RCC 7860 (cell line): ENCODE data around the gene PUS10.

ENCODE experiments used
- DNase-seq: peaks from one replicate; pipeline ENCODE4 v3.0.0-alpha.2; 2015; ENCODE audit warnings: low spot score
- FAIRE-seq: peaks from 2 replicates; lab custom pipeline; 2012; peaks lifted over from hg19 to GRCh38; lab: Jason Lieb, UNC

Gene PUS10

DNA sequence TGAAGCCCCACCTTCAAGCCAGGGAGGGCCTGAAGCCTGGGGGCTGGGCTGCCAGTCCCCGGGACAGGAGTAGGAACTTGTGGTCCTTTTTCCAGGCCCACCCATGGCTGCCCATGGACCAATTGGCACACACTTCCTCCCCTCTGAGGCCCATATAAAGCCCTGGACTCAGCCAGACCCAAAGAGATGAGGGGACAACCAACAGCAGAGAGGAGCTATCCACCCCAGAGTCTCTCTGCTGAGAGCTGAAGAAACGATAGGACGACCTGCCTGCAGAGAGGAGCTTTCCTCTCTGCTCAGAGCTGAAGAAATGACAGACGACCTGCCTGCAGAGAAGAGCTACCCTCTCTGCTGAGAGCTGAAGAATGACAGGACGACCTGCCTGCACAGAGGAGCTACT lies 44.4 kb downstream of the PUS10 start:
- FAIRE-seq (no peak), DNase-seq (no peak)

DNA sequence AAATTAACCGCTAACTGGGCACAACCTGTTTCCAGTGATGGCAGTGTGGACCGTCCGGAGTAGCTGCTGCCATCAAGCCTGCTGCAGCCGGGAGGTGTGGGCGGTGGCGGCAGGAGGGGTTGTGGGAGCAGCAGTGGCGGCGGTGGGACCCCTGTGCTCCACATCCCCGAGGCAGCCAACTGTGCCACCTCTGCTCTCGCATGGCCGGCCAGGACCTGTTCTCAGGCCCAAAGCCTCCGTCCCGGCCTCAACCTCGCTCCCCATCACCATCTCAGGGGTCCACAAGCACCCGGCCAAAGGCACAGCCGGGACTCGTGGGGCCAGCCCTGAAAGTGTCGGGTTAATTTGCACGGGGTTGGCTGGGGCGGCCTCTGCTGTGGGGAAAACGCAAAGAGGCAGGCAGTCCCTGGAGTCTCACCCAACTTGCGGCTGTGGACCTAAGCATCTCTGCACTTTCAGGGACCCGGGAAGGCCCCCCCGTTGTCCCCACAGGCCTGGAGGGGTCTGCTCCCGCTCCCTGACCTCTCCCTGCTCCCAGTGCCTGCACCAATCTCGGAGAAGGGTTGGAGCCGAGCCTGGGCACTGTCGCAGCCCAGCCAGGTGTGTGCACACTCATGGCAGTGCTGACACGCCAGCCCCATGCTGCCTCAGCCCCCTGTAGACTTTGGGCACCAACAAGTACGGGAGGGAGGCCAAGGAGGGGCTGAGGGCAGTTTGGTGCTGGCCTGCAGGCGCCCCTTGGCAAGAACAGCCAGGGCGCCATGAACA lies 45.0 kb downstream of the PUS10 start:
- no peak for DNase-seq
- FAIRE-seq, result no peak

DNA sequence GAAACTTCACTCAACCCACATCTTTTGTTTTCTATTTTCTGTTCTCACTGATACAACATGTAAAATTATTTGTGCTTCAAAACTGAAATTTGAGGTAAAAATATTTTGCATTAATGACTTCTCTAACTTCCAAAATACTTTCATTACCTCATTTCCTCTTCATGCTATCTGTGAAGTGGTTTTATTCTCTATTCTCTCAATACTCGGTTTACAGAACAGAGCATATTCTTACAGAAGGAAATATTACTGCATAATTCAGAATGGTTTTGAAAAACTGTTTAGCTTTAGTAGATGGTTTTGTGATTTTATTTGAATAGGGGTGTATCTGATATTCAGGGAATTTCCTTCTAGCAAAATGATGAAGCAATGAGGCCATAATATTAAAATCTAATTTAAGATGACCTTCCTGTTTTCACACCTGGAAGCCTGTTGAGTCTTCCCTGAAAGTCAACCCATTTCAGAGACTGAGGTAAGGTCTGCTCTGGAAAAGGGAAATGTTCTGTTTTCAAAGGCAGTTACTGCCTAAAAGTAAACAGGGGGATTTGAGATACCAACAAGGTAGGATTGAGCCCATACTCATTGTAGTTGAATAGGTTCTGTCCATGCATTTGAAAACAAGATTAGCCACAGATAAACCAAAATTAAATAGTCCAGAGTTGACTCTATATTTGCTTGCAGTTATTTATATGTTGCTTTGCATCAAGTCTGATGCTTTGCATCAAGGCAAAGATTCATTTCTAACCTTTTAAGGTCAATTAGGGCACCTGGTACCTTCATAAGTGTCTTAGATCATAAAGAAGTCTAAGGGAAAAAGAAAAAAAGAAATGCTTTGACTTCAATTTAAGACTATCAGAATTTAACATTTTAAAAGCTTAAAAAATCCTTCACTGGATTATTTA lies 51.3 kb downstream of the PUS10 start:
- FAIRE-seq, result no peak
- no peak for DNase-seq

- DNase-seq (no peak), FAIRE-seq (no peak)
Observed at GRCh38 chr2:60965499-60965785, 52.6 kb downstream of the PUS10 start.

DNA sequence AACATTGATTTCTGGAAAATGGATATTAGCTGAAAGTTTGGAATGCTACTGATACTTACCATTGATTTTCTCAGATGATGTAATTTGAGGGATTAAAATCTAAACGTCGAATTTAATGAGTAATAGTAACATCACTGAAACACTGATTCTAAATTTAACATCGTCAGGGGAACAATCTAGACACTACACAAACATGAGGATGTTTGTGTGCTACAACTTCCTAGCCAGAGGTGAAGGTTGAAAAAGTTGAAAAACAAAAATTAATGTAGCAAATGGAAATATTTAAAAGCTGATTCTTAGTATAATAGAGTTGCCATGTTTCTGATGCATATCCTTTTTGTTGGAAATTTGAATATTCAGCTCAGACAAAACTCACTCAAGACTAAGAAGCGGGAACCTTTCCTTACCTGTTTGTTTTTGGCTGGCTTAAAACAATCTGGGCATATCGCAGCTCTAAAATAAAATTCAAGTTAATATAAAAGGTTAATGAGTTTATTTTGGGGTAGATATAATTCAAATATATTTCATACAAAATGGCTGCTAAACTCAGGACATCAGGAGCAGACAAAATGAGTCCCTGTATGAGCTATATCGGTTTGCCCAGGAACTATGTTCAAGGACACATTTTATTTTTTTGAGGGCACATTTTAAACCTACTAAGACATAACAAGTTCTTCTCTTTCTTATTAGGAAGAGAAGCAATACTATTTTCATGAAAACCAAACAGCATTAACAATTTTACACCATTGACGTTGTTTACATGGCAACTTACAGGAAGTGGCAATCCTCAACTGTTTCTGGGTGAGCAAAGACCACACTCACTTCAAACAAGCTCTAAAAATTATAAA lies 53.2 kb downstream of the PUS10 start:
- no peak for DNase-seq
- FAIRE-seq, result no peak

DNA sequence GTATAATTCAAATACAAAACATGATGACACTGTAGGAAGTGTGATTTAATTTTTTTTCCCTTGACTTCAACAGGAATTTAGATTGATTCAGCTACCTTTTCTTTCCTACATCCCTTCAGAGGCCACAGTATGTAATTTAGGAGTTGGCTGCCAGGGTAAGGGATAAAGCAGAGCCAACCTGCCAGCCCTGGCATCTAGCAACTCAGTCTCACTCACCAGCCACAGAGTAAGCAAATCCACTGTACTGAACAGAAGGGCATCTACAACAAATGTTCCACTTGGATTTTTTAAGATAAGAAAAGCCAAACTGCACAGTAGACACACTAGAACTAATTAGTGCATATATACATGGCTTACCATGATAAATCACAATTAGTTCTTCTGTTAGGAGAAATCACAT lies 54.9 kb downstream of the PUS10 start:
- FAIRE-seq (no peak), DNase-seq (no peak)

DNA sequence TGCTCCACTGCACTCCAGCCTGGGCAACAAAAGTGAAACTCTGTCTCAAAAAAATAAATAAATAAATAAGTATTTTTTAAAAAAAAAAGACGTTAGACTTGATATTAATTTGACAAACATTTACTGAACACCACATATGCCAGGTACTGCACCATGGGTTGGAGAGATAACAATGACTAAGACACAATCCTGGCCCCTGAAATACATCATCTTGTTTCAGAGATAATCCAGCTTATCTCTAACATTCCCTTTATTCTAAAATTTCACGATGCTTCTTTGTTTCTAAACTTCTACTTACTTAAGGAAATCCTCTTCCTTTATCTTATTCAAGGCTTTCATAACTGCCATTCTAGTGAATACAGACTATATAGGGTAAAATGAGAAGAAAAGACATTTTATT lies 55.5 kb downstream of the PUS10 start:
- no peak for DNase-seq
- no peak for FAIRE-seq

GRCh38 chr2:60961457-60961856 lies 56.6 kb downstream of the PUS10 start:
- no peak for FAIRE-seq
- DNase-seq, result no peak

GRCh38 chr2:60960706-60961105 lies 57.3 kb downstream of the PUS10 start:
- no peak for FAIRE-seq
- no peak for DNase-seq

GRCh38 chr2:60959501-60959900 lies 58.6 kb downstream of the PUS10 start:
- no peak for FAIRE-seq
- DNase-seq, result no peak

- DNase-seq (no peak), FAIRE-seq (no peak)
Observed at GRCh38 chr2:60958800-60959199, 59.3 kb downstream of the PUS10 start.

GRCh38 chr2:60958361-60958760 lies 59.7 kb downstream of the PUS10 start:
- no peak for FAIRE-seq
- no peak for DNase-seq

GRCh38 chr2:60957643-60958042 lies 60.4 kb downstream of the PUS10 start:
- no peak for DNase-seq
- no peak for FAIRE-seq

- no peak for DNase-seq
- FAIRE-seq, result no peak
Observed at GRCh38 chr2:60957224-60957623, 60.8 kb downstream of the PUS10 start.

DNA sequence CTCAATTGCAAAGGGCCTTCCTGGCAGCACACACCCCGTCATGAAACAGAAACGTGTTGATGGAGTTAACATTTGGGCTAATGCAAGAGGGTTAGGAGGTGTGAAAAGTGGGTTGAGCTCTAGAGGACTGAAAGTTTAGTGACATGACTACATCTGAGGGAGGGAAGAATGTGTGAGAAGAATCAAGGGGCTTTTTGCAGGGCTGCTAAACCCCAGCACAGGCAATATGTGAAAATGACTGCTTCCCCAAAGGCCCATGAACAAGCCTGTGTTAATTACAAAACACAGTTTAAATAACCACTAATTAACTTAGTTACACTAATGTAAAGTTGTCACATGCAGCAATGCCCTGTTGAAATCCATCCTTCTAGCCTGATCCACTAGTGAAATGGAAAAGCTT lies 63.9 kb downstream of the PUS10 start:
- FAIRE-seq, result no peak
- no peak for DNase-seq

DNA sequence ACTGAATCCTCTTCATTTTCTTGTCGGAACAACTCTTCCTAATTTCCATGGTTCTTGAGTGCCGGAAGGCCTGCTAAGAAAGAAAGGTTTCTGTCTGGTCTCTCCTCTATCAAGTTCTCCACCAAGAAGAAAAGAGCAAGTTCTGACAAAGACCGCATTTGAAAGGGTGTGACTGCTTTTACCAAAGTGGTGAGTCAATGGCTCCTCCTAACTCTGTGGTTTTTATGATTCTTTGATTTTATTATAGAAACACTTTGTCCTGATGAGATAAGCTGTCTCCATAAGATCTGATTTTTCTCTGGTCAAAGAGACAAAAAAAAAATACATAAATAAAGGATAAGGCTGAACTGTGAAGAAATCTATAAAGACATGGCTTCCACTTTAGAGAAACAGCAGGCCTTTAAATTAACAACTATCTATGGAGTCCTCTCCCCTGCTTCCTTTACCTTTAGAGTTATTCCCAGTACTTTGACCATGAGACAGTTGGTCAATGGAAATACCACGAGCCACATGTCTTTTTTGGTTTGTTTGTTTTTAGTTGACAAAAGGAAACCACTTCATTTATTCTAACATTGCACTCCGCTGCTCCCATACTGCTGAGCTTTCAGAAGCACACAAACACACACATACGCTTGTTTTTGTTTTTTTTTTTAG lies 69.0 kb downstream of the PUS10 start:
- no peak for DNase-seq
- FAIRE-seq, result no peak

DNA sequence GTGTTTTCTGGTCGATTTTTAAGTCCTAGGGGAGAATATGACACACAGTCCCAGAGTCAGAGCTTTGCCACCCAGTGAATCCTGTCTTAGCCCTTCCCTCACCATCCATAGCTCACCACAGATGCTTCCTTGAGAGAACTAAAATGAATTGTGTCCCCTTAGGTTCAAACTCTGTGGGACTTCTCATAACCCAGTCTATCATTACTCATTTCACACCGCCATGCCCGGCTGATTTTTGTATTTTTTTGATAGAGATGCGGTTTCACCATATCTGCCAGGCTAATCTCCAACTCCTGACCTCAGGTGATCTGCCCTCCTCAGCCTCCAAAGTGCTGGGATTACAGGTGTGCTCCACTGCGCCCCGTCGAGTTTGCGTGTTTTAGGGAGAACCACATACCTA lies 69.9 kb downstream of the PUS10 start:
- FAIRE-seq, result no peak
- no peak for DNase-seq

DNA sequence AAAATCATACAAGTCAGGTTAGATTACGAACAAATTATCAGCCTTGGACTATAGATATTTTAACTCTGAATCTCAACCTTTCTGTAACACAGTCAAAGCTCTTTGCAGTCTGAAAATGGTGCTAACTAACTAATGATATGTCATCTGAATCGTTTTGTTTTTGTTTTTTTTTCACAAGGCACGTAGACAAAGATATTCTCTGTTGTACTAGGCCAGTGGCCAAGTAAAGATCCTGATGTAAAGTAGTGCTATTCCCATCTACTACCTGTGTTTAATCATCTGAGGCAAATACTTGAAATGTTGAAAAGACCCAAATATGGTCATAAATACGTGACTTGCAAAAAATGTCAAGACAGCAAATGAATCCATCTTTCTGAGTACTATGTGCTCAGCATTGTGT lies 71.0 kb downstream of the PUS10 start:
- DNase-seq, result no peak
- no peak for FAIRE-seq

DNA sequence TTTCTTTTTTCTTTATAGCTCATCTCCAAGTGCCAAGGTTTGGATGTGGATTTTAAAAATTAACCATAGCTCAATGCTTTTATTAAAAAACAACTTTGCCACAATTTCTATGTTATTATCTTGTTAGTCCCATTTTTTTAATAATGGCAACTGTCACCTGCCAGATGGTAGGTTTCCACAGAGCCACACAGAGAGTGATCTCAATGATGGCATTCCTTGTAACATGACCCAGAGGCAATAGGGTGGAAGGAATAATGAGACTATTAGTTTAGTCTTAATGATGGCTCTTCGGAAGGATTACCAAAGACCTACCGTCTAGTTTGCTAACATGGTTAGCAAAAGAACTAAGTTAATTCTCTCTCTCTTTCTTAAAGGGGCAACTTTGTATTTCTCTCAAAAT lies 72.7 kb downstream of the PUS10 start:
- FAIRE-seq (no peak), DNase-seq (no peak)

- no peak for FAIRE-seq
- DNase-seq, result no peak
Observed at GRCh38 chr2:60939622-60940021, 78.4 kb downstream of the PUS10 start.

- DNase-seq (no peak), FAIRE-seq (no peak)
Observed at GRCh38 chr2:60938301-60938700, 79.8 kb downstream of the PUS10 start.
